ENCODE results near the gene GUCA2B. TPM values are rescaled to one million over a fixed set of nuclear protein-coding genes. Genes with fewer than 3 reads are reported as not detected.

Gene GUCA2B
- total and polyA plus RNA-seq, 4 experiments from 2014 or later, result not detected

GRCh38 chr1:42184616-42185015 lies 31.4 kb downstream of the GUCA2B start:
- Histone ChIP-seq H3K4me3 (ENCODE audit: low read length in 2 of 2) (no peak overlapping the region), H3K36me3 (ENCODE audit: insufficient read depth, low read length) (peaks cover 30% of the 10 kb centered on the region), H3K9me3 (ENCODE audit: control insufficient read depth in 1 of 2, low read length in 2 of 2) (no peaks in the 10 kb centered on the region), H3K27me3 (ENCODE audit: insufficient read depth, low read length) (no peaks in the 10 kb centered on the region), H3K27ac (ENCODE audit: low read depth, low read length) (no peak overlapping the region), H3K4me1 (ENCODE audit: insufficient read depth, low read length) (no peaks in the 10 kb centered on the region)
- peak overlapping the region in 4 of 7 donors; percentile 12 to 51 (median 30) for H3K27ac Mint-ChIP-seq
- CTCF ChIA-PET (ENCODE audit: partially characterized antibody), result interaction anchor here (0.7 to 2.3 kb wide), 3 partner anchors 11 to 139 kb away, joined by 5 to 13 read pairs (median 7); no protein-coding TSS in a partner anchor
- H3K36me3 Mint-ChIP-seq, result peaks cover 45 to 85% of the 10 kb centered on the region in 2 donors
- intact Hi-C loops (cut with micrococcal nuclease), result no loop called here
- H3K4me1 Mint-ChIP-seq, result peaks cover 0 to 4% (median 3%) of the 10 kb centered on the region in 4 donors
- no peak overlapping the region for H3K4me3 Mint-ChIP-seq
- peaks cover 0 to 2% (median 0%) of the 10 kb centered on the region in 8 donors for H3K9me3 Mint-ChIP-seq
- POLR2A ChIA-PET (ENCODE audit: partially characterized antibody), result interaction anchor here (2.3 kb wide), 1 partner anchor 11 kb away, joined by 8 read pairs; no protein-coding TSS in a partner anchor
- no peak for DNase-seq
- H3K27me3 Mint-ChIP-seq, result no peaks in the 10 kb centered on the region

- no peaks in the 10 kb centered on the region for H3K9me3 ChIP-seq (ENCODE audit: control insufficient read depth in 1 of 2, low read length in 2 of 2)
- H3K4me3 Mint-ChIP-seq, result no peak overlapping the region
- intact Hi-C loops (cut with micrococcal nuclease), result no loop called here
- H3K9me3 Mint-ChIP-seq, result peaks cover 0 to 2% (median 0%) of the 10 kb centered on the region in 8 donors
- peak overlapping the region in 4 of 7 donors; percentile 57 to 75 (median 66) for H3K27ac Mint-ChIP-seq
- POLR2A ChIA-PET (ENCODE audit: partially characterized antibody), result interaction anchor here (0.7 kb wide), 1 partner anchor 11 kb away, joined by 3 read pairs; no protein-coding TSS in a partner anchor
- DNase-seq, result no peak
- no peaks in the 10 kb centered on the region for H3K27me3 Mint-ChIP-seq
- no peaks in the 10 kb centered on the region for H3K4me1 ChIP-seq (ENCODE audit: insufficient read depth, low read length)
- peaks cover 35% of the 10 kb centered on the region for H3K36me3 ChIP-seq (ENCODE audit: insufficient read depth, low read length)
- no peak overlapping the region for H3K27ac ChIP-seq (ENCODE audit: low read depth, low read length)
- H3K4me3 ChIP-seq (ENCODE audit: low read length in 2 of 2), result no peak overlapping the region
- CTCF ChIA-PET (ENCODE audit: partially characterized antibody), result interaction anchor here (2.3 kb wide), 1 partner anchor 13 kb away, joined by 7 read pairs; no protein-coding TSS in a partner anchor
- H3K27me3 ChIP-seq (ENCODE audit: insufficient read depth, low read length), result no peaks in the 10 kb centered on the region
- H3K36me3 Mint-ChIP-seq, result peaks cover 53 to 84% of the 10 kb centered on the region in 2 donors
- H3K4me1 Mint-ChIP-seq, result peaks cover 1 to 4% (median 3%) of the 10 kb centered on the region in 4 donors
These were observed 32.9 kb downstream of the GUCA2B start for GRCh38 chr1:42186152-42186551.

- CTCF ChIA-PET (ENCODE audit: partially characterized antibody), result interaction anchor here (2.9 kb wide), 1 partner anchor 16 kb away, joined by 16 read pairs; no protein-coding TSS in a partner anchor
- H3K9me3 ChIP-seq (ENCODE audit: control insufficient read depth in 1 of 2, low read length in 2 of 2), result no peaks in the 10 kb centered on the region
- DNase-seq, result no peak
- H3K4me3 ChIP-seq (ENCODE audit: low read length in 2 of 2), result no peak overlapping the region
- intact Hi-C loops (cut with micrococcal nuclease), result no loop called here
- no peaks in the 10 kb centered on the region for H3K27me3 Mint-ChIP-seq
- H3K27me3 ChIP-seq (ENCODE audit: insufficient read depth, low read length), result no peaks in the 10 kb centered on the region
- no peaks in the 10 kb centered on the region for H3K9me3 Mint-ChIP-seq
- H3K27ac ChIP-seq (ENCODE audit: low read depth, low read length), result no peak overlapping the region
- H3K36me3 Mint-ChIP-seq, result peaks cover 45 to 79% of the 10 kb centered on the region in 2 donors
- POLR2A ChIA-PET (ENCODE audit: partially characterized antibody), result no interaction called here
- peaks cover 0 to 10% (median 5%) of the 10 kb centered on the region in 4 donors for H3K4me1 Mint-ChIP-seq
- peaks cover 34% of the 10 kb centered on the region for H3K36me3 ChIP-seq (ENCODE audit: insufficient read depth, low read length)
- peak overlapping the region in 2 of 7 donors; percentile 4 to 44 for H3K27ac Mint-ChIP-seq
- no peaks in the 10 kb centered on the region for H3K4me1 ChIP-seq (ENCODE audit: insufficient read depth, low read length)
- no peak overlapping the region for H3K4me3 Mint-ChIP-seq
These were observed 37.0 kb downstream of the GUCA2B start for GRCh38 chr1:42189931-42190853.

DNA sequence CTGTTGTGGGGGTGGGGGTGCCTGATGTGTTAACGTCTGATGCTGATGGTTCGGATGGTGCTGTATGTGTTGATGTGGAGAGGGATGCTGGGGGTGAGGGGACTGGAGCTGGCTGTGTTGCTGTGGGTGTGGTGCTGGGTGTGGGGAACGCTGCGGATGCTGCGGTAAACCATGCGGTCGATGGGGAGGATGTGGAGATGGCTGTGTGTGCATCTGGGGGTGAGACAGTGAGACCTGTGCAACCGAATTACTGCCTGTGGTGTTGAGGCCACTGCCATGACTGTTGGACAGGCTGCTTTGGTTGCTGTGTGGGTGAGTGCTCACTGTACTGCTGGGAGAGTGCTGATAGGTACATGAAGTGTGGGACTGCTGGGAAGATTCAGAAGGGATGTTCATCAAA lies 38.1 kb downstream of the GUCA2B start:
- Mint-ChIP-seq H3K4me3 (no peak overlapping the region), H3K27ac (peak overlapping the region in 5 of 7 donors; percentile 15 to 71 (median 61)), H3K27me3 (no peaks in the 10 kb centered on the region), H3K36me3 (peaks cover 35 to 77% of the 10 kb centered on the region in 2 donors), H3K4me1 (peaks cover 0 to 10% (median 5%) of the 10 kb centered on the region in 4 donors), H3K9me3 (no peaks in the 10 kb centered on the region)
- Histone ChIP-seq H3K36me3 (ENCODE audit: insufficient read depth, low read length) (peaks cover 34% of the 10 kb centered on the region), H3K9me3 (ENCODE audit: control insufficient read depth in 1 of 2, low read length in 2 of 2) (no peaks in the 10 kb centered on the region), H3K4me1 (ENCODE audit: insufficient read depth, low read length) (no peaks in the 10 kb centered on the region), H3K27me3 (ENCODE audit: insufficient read depth, low read length) (no peaks in the 10 kb centered on the region), H3K4me3 (ENCODE audit: low read length in 2 of 2) (no peak overlapping the region), H3K27ac (ENCODE audit: low read depth, low read length) (no peak overlapping the region)
- no peak for DNase-seq
- intact Hi-C loops (cut with micrococcal nuclease), result no loop called here
- CTCF ChIA-PET (ENCODE audit: partially characterized antibody), result interaction anchor here (2.9 kb wide), 1 partner anchor 17 kb away, joined by 16 read pairs; no protein-coding TSS in a partner anchor
- POLR2A ChIA-PET (ENCODE audit: partially characterized antibody), result no interaction called here

GRCh38 chr1:42192106-42192505 lies 38.9 kb downstream of the GUCA2B start:
- DNase-seq, result no peak
- intact Hi-C loops (cut with micrococcal nuclease), result no loop called here
- peaks cover 0 to 10% (median 5%) of the 10 kb centered on the region in 4 donors for H3K4me1 Mint-ChIP-seq
- peaks cover 34 to 75% of the 10 kb centered on the region in 2 donors for H3K36me3 Mint-ChIP-seq
- Histone ChIP-seq H3K4me3 (ENCODE audit: low read length in 2 of 2) (no peak overlapping the region), H3K27me3 (ENCODE audit: insufficient read depth, low read length) (no peaks in the 10 kb centered on the region), H3K9me3 (ENCODE audit: control insufficient read depth in 1 of 2, low read length in 2 of 2) (no peaks in the 10 kb centered on the region), H3K36me3 (ENCODE audit: insufficient read depth, low read length) (peaks cover 42% of the 10 kb centered on the region), H3K4me1 (ENCODE audit: insufficient read depth, low read length) (no peaks in the 10 kb centered on the region), H3K27ac (ENCODE audit: low read depth, low read length) (no peak overlapping the region)
- CTCF ChIA-PET (ENCODE audit: partially characterized antibody), result interaction anchor here (2.9 kb wide), 1 partner anchor 18 kb away, joined by 16 read pairs; no protein-coding TSS in a partner anchor
- H3K4me3 Mint-ChIP-seq, result no peak overlapping the region
- no peaks in the 10 kb centered on the region for H3K9me3 Mint-ChIP-seq
- POLR2A ChIA-PET (ENCODE audit: partially characterized antibody), result no interaction called here
- H3K27ac Mint-ChIP-seq, result peak overlapping the region in 1 of 7 donors; percentile 44
- no peaks in the 10 kb centered on the region for H3K27me3 Mint-ChIP-seq

DNA sequence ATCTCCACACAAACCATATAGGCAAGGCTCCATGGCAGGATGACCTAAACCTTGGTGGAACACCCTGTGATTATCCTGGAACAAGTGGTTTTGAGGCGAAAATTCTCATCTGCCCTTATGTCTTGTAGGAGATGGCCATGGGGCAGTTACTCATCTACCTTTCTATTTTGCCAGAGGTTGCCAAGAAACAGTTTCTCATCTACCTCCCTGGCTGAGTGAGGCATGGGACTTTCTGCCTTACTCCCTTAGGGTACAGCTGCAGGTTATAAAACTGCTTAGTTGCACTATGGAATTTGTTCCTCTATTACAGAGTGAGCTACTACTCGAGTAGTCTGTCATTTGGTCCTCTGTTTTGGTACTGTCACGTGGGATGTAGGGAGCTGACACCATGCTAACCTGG lies 42.6 kb downstream of the GUCA2B start:
- Mint-ChIP-seq H3K27ac (no peak overlapping the region), H3K27me3 (no peaks in the 10 kb centered on the region), H3K4me3 (no peak overlapping the region), H3K4me1 (peaks cover 0 to 10% (median 6%) of the 10 kb centered on the region in 4 donors), H3K36me3 (peaks cover 26 to 68% of the 10 kb centered on the region in 2 donors), H3K9me3 (no peaks in the 10 kb centered on the region)
- POLR2A ChIA-PET (ENCODE audit: partially characterized antibody), result interaction anchor here (1.3 kb wide), 1 partner anchor 133 kb away, joined by 3 read pairs; no protein-coding TSS in a partner anchor
- Histone ChIP-seq H3K36me3 (ENCODE audit: insufficient read depth, low read length) (peaks cover 18% of the 10 kb centered on the region), H3K9me3 (ENCODE audit: control insufficient read depth in 1 of 2, low read length in 2 of 2) (no peaks in the 10 kb centered on the region), H3K27ac (ENCODE audit: low read depth, low read length) (no peak overlapping the region), H3K4me1 (ENCODE audit: insufficient read depth, low read length) (no peaks in the 10 kb centered on the region), H3K4me3 (ENCODE audit: low read length in 2 of 2) (no peak overlapping the region), H3K27me3 (ENCODE audit: insufficient read depth, low read length) (no peaks in the 10 kb centered on the region)
- no peak for DNase-seq
- intact Hi-C loops (cut with micrococcal nuclease), result no loop called here
- CTCF ChIA-PET (ENCODE audit: partially characterized antibody), result interaction anchor here (2.1 kb wide), 1 partner anchor 22 kb away, joined by 7 read pairs; no protein-coding TSS in a partner anchor

DNA sequence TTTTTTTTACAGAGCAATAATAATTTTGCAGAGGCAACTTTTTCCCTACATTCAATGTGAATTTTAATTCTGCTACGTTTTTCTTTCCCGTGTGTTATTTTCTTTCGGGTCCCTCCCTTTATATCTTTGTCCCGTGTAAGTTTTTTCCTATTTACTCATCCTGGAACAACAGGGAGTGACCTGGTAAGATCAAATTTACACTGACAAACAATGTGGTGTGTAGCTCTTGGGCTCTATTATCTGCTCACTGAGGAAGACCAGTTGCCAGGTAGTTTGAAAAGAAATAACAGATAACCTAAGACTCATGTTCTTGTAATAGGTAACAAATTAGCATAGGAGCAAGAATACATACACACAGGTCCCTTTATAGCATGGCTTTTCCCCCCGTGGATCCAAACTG lies 45.0 kb downstream of the GUCA2B start:
- no peak for DNase-seq
- Mint-ChIP-seq H3K9me3 (peaks cover 2 to 15% (median 11%) of the 10 kb centered on the region in 8 donors), H3K4me3 (no peak overlapping the region), H3K36me3 (peaks cover 40 to 76% of the 10 kb centered on the region in 2 donors), H3K4me1 (peaks cover 0 to 2% (median under 1%) of the 10 kb centered on the region in 4 donors), H3K27me3 (no peaks in the 10 kb centered on the region), H3K27ac (peak overlapping the region in 1 of 7 donors; percentile 3)
- Histone ChIP-seq H3K9me3 (ENCODE audit: control insufficient read depth in 1 of 2, low read length in 2 of 2) (peaks cover 0 to 8% of the 10 kb centered on the region in 2 donors), H3K4me1 (ENCODE audit: insufficient read depth, low read length) (no peaks in the 10 kb centered on the region), H3K36me3 (ENCODE audit: insufficient read depth, low read length) (peaks cover 18% of the 10 kb centered on the region), H3K27ac (ENCODE audit: low read depth, low read length) (no peak overlapping the region), H3K27me3 (ENCODE audit: insufficient read depth, low read length) (no peaks in the 10 kb centered on the region), H3K4me3 (ENCODE audit: low read length in 2 of 2) (no peak overlapping the region)
- ChIA-PET POLR2A (ENCODE audit: partially characterized antibody) (no interaction called here), CTCF (ENCODE audit: partially characterized antibody) (no interaction called here)
- intact Hi-C loops (cut with micrococcal nuclease), result no loop called here
